HG03108 (cell line): ENCODE measurements around the gene DCLRE1C.
"Not testable (repeated sequence)": the region's sequence is repeated elsewhere in the genome, so short reads cannot be mapped to it uniquely, and the experiment has no call there.

Experiments
- ATAC-seq: cut with Tn5 transposase; IDR thresholded peaks from one replicate; pipeline ENCODE4 v1.9.1; 2021; ENCODE audit warnings: moderate library complexity; ENCODE audit not compliant: unreplicated experiment

DCLRE1C gene

GRCh38 chr10:14947268-14947667 is 6.6 kb downstream of the DCLRE1C start:
- no peak for ATAC-seq

GRCh38 chr10:14945108-14945507 is 8.8 kb downstream of the DCLRE1C start:
- ATAC-seq, result no peak

- ATAC-seq, result not testable (repeated sequence)
Measured at GRCh38 chr10:14942950-14943338, 11.0 kb downstream of the DCLRE1C start.

GRCh38 chr10:14942147-14942949 is 11.5 kb downstream of the DCLRE1C start:
- peak; percentile 83 for ATAC-seq

- not testable (repeated sequence) for ATAC-seq
Measured at GRCh38 chr10:14938971-14939370, 14.9 kb downstream of the DCLRE1C start.

- no peak for ATAC-seq
Measured at GRCh38 chr10:14936584-14936983, 17.3 kb downstream of the DCLRE1C start.

GRCh38 chr10:14930610-14931009 is 23.3 kb downstream of the DCLRE1C start:
- ATAC-seq, result no peak

GRCh38 chr10:14926722-14927416 is 27.0 kb downstream of the DCLRE1C start:
- peak; percentile 89 for ATAC-seq

GRCh38 chr10:14926061-14926470 is 27.8 kb downstream of the DCLRE1C start:
- ATAC-seq, result peak; percentile 15

GRCh38 chr10:14925268-14925667 is 28.6 kb downstream of the DCLRE1C start:
- no peak for ATAC-seq

- no peak for ATAC-seq
Measured at GRCh38 chr10:14924013-14924412, 29.9 kb downstream of the DCLRE1C start.

- no peak for ATAC-seq
Measured at GRCh38 chr10:14918964-14919363, 34.9 kb downstream of the DCLRE1C start.

GRCh38 chr10:14917827-14918226 is 36.1 kb downstream of the DCLRE1C start:
- no peak for ATAC-seq

GRCh38 chr10:14916600-14916999 is 37.3 kb downstream of the DCLRE1C start:
- ATAC-seq, result no peak

- no peak for ATAC-seq
Measured at GRCh38 chr10:14911801-14912200, 42.1 kb downstream of the DCLRE1C start.

- no peak for ATAC-seq
Measured at GRCh38 chr10:14910953-14911352, 42.9 kb downstream of the DCLRE1C start.

- no peak for ATAC-seq
Measured at GRCh38 chr10:14909101-14909500, 44.8 kb downstream of the DCLRE1C start.

- ATAC-seq, result not testable (repeated sequence)
Measured at GRCh38 chr10:14907591-14907990, 46.3 kb downstream of the DCLRE1C start.

GRCh38 chr10:14906765-14907164 is 47.1 kb downstream of the DCLRE1C start:
- ATAC-seq, result no peak

GRCh38 chr10:14905890-14906289 is 48.0 kb downstream of the DCLRE1C start:
- ATAC-seq, result no peak

GRCh38 chr10:14904864-14905263 is 49.0 kb downstream of the DCLRE1C start:
- no peak for ATAC-seq

GRCh38 chr10:14904316-14904732 is 49.6 kb downstream of the DCLRE1C start:
- ATAC-seq, result peak; percentile 57
